ENCODE data around the gene ZMIZ1.

DNA sequence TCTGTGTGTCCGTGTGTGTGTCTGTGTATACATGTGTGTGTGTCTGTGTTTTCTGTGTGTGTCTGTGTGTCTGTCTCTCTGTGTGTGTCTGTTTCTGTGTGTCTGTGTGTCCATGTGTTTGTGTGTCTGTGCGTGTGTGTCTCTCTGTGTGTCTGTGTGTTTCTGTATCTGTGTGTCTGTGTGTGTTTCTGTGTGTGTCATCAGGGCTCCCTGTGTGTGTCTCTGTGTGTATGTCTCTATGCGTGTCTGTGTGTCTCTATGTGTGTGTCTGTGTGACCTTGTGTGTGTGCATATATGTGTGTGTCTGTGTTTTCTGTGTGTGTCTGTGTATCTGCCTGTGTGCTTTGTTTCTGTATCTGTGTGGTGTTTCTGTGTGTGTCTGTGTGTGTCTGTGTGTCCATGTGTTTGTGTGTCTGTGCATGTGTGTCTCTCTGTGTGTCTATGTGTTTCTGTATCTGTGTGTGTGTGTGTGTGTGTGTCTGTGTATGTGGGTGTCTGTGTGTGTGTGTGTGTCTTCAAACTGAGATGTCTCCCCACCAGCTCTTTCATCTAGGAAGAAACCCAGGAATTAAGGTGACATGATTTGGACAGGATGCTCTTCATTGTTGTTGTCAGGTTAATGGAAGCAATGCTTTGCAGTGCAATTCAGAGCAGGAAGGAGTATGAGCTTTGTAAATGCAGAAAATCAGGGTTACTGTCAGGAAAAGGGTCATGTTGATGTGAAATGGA is 257.8 kb downstream of the ZMIZ1 start:
- TF ChIP-seq, protein P1, sequence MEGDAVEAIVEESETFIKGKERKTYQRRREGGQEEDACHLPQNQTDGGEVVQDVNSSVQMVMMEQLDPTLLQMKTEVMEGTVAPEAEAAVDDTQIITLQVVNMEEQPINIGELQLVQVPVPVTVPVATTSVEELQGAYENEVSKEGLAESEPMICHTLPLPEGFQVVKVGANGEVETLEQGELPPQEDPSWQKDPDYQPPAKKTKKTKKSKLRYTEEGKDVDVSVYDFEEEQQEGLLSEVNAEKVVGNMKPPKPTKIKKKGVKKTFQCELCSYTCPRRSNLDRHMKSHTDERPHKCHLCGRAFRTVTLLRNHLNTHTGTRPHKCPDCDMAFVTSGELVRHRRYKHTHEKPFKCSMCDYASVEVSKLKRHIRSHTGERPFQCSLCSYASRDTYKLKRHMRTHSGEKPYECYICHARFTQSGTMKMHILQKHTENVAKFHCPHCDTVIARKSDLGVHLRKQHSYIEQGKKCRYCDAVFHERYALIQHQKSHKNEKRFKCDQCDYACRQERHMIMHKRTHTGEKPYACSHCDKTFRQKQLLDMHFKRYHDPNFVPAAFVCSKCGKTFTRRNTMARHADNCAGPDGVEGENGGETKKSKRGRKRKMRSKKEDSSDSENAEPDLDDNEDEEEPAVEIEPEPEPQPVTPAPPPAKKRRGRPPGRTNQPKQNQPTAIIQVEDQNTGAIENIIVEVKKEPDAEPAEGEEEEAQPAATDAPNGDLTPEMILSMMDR (conservative IDR thresholded peaks at IDR 0.05; ENCODE audit: low read depth, low read length): no peak
- no peak for TF ChIP-seq EZH2 (IDR thresholded peaks at IDR 0.05; ENCODE audit: borderline replicate concordance, low read depth, low read length, poor library complexity, severe bottlenecking)
